CD14-positive monocyte (primary cell): Measurements from ENCODE around the gene MAS1. TPM values are rescaled to one million over a fixed set of nuclear protein-coding genes. Genes with fewer than 3 reads are reported as not detected.

Experiments used
- DNase-seq, 3 donors: peaks; one replicate each; pipeline ENCODE4 v3.0.0-alpha.2; 2011 to 2022
- H2AFZ ChIP-seq: 2 replicates; pipeline ENCODE4 v1.6.0; 2012; ENCODE audit warnings: mild to moderate bottlenecking, low read depth, low read length, inconsistent platforms; ENCODE audit not compliant: insufficient read depth, poor library complexity, severe bottlenecking
- H3K27ac ChIP-seq, 2 donors: 1 replicate in 1 of 2; 2 replicates in 1 of 2; pipeline ENCODE4 v1.5.1; 2012 to 2013; ENCODE audit warnings: low read length in 2 of 2, control low read depth in 1 of 2, inconsistent platforms in 1 of 2, low read depth in 1 of 2, mild to moderate bottlenecking in 1 of 2
- H3K27me3 ChIP-seq, 2 donors: one replicate each; pipeline versions ENCODE4 v1.6.0 to v1.6.1; 2011 to 2013; ENCODE audit warnings: low read length in 2 of 2; ENCODE audit not compliant: control insufficient read depth in 2 of 2, insufficient read depth in 2 of 2
- H3K36me3 ChIP-seq, 2 donors: replicated peaks in 1 of 2; 1 replicate in 1 of 2; 2 replicates in 1 of 2; pipeline versions ENCODE4 v1.5.1 to v1.6.1; 2012 to 2013; ENCODE audit warnings: low read length in 2 of 2, control low read depth in 1 of 2, inconsistent platforms in 1 of 2, mild to moderate bottlenecking in 1 of 2; ENCODE audit not compliant: insufficient read depth in 2 of 2, control insufficient read depth in 1 of 2
- H3K4me1 ChIP-seq, 2 donors: 1 replicate in 1 of 2; 2 replicates in 1 of 2; pipeline versions ENCODE4 v1.5.1 to v1.6.1; 2012 to 2013; ENCODE audit warnings: low read length in 2 of 2, control low read depth in 1 of 2, inconsistent platforms in 1 of 2, mild to moderate bottlenecking in 1 of 2, moderate library complexity in 1 of 2; ENCODE audit not compliant: insufficient read depth in 2 of 2, control insufficient read depth in 1 of 2
- H3K4me2 ChIP-seq: replicated peaks from 2 replicates; pipeline ENCODE3; 2012; ENCODE audit warnings: low read length, moderate library complexity, mild to moderate bottlenecking; ENCODE audit not compliant: poor library complexity, severe bottlenecking; ENCODE audit errors: extremely low read depth
- H3K4me3 ChIP-seq, 3 experiments: fragments of 200-600 bp in 1 of 3; sonication (generic) in 1 of 3; replicated peaks in 1 of 3; 1 replicate in 2 of 3; 2 replicates in 1 of 3; pipeline ENCODE4 v1.5.1; 2011 to 2013; ENCODE audit warnings: low read length in 3 of 3, mild to moderate bottlenecking in 3 of 3, control low read depth in 2 of 3, low read depth in 2 of 3, inconsistent platforms in 1 of 3, moderate library complexity in 1 of 3
- H3K79me2 ChIP-seq: 2 replicates; pipeline ENCODE4 v1.6.0; 2012; ENCODE audit warnings: mild to moderate bottlenecking, control low read depth, inconsistent platforms, low read length, moderate library complexity; ENCODE audit not compliant: insufficient read depth
- H3K9ac ChIP-seq: 2 replicates; pipeline ENCODE4 v1.6.0; 2017; ENCODE audit warnings: low read length, mild to moderate bottlenecking; ENCODE audit not compliant: insufficient read depth, poor library complexity, severe bottlenecking
- H3K9me3 ChIP-seq, 2 donors: replicated peaks in 1 of 2; 1 replicate in 1 of 2; 2 replicates in 1 of 2; pipeline versions ENCODE4 v1.5.1 to v1.6.1; 2012 to 2013; ENCODE audit warnings: low read length in 2 of 2, control low read depth in 1 of 2; ENCODE audit not compliant: control insufficient read depth in 1 of 2, insufficient read depth in 1 of 2
- H4K20me1 ChIP-seq: 2 replicates; pipeline ENCODE4 v1.6.0; 2012; ENCODE audit warnings: mild to moderate bottlenecking, low read length, control low read depth, moderate library complexity; ENCODE audit not compliant: insufficient read depth
- H3K27ac Mint-ChIP-seq, 7 donors: one replicate each; pipeline ENCODE4 v1.8.0; 2020; ENCODE audit warnings: mild to moderate bottlenecking in 7 of 7, mixed read lengths in 7 of 7, moderate library complexity in 6 of 7, inconsistent platforms in 2 of 7
- H3K27me3 Mint-ChIP-seq, 3 donors: one replicate each; pipeline ENCODE4 v1.8.0; 2021 to 2022; ENCODE audit warnings: low read depth in 3 of 3, mild to moderate bottlenecking in 3 of 3, mixed read lengths in 3 of 3, moderate library complexity in 3 of 3, inconsistent platforms in 1 of 3
- H3K36me3 Mint-ChIP-seq, 2 donors: one replicate each; pipeline ENCODE4 v1.8.0; 2020; ENCODE audit warnings: mixed read lengths in 2 of 2, inconsistent platforms in 1 of 2, mild to moderate bottlenecking in 1 of 2
- H3K4me1 Mint-ChIP-seq: one replicate; pipeline ENCODE4 v1.8.0; 2020; ENCODE audit warnings: mild to moderate bottlenecking, mixed read lengths
- H3K4me3 Mint-ChIP-seq, 2 donors: one replicate each; pipeline ENCODE4 v1.8.0; 2020; ENCODE audit warnings: mild to moderate bottlenecking in 2 of 2, mixed read lengths in 2 of 2, moderate library complexity in 1 of 2
- H3K9me3 Mint-ChIP-seq, 7 donors: one replicate each; pipeline ENCODE4 v1.8.0; 2020 to 2022; ENCODE audit warnings: mixed read lengths in 7 of 7, mild to moderate bottlenecking in 6 of 7, moderate library complexity in 6 of 7, inconsistent platforms in 2 of 7
- CTCF ChIP-seq: fragments of 200-600 bp; IDR thresholded peaks from one replicate; pipeline ENCODE4 v1.8.0; 2022; ENCODE audit warnings: antibody characterized with exemption, mild to moderate bottlenecking
- WGBS: methylation state at CpG from one replicate; pipeline ENCODE4 v1.1.5; 2013; ENCODE audit warnings: missing lambda C conversion rate; ENCODE audit not compliant: insufficient coverage; 5-methylcytosine and 5-hydroxymethylcytosine counted together
- intact Hi-C, 2 donors: fragments of 100-400 bp; cut with micrococcal nuclease; formaldehyde crosslinking; loops; one replicate each; pipeline versions ENCODE4 v1.15.0 to v1.15.1; 2023
- polyA plus RNA-seq, 3 donors: library from polyadenylated mRNA; depleted of rRNA in 1 of 3; unstranded in 2 of 3; stranded (reverse) in 1 of 3; fragments of 300-500 nt in 2 of 3; fragments of >200 nt in 1 of 3; fragmentation: Illumina TruSeq in 2 of 3; gene quantifications; 1 replicate in 2 of 3; 2 replicates in 1 of 3; pipeline ENCODE4 v1.2.3, GENCODE V29; 2012 to 2021

The MAS1 gene
- polyA plus RNA-seq, 3 donors = not detected

- H3K4me3 Mint-ChIP-seq = no peak overlapping the region
- Histone ChIP-seq H2AFZ (no peak overlapping the region), H3K9ac (no peak overlapping the region), H3K36me3 (no peaks in the 10 kb centered on the region), H3K4me2 (no peak overlapping the region), H3K4me1 (no peaks in the 10 kb centered on the region), H3K4me3 (no peak overlapping the region), H3K79me2 (no peaks in the 10 kb centered on the region), H3K27ac (no peak overlapping the region), H3K27me3 (no peaks in the 10 kb centered on the region), H4K20me1 (no peaks in the 10 kb centered on the region), H3K9me3 (no peaks in the 10 kb centered on the region)
- H3K4me1 Mint-ChIP-seq = no peaks in the 10 kb centered on the region
- TF ChIP-seq CTCF = no peak
- DNase-seq = no peak
- H3K27me3 Mint-ChIP-seq = peaks cover 7 to 9% (median 9%) of the 10 kb centered on the region in 3 donors
- peaks cover 0 to 6% (median 0%) of the 10 kb centered on the region in 7 donors for H3K9me3 Mint-ChIP-seq
- intact Hi-C loops = no loop called here
- H3K27ac Mint-ChIP-seq = no peak overlapping the region
- WGBS = 100% methylated on average over 2 of the region's 4 CpGs
- no peaks in the 10 kb centered on the region for H3K36me3 Mint-ChIP-seq
These were observed 15.6 kb upstream of the MAS1 start for GRCh38 chr6:159875194-159875593.

GRCh38 chr6:159876242-159876641 lies 14.5 kb upstream of the MAS1 start:
- H3K4me1 Mint-ChIP-seq = no peaks in the 10 kb centered on the region
- Histone ChIP-seq H3K4me3 (no peak overlapping the region), H3K9ac (no peak overlapping the region), H4K20me1 (no peaks in the 10 kb centered on the region), H3K79me2 (no peaks in the 10 kb centered on the region), H3K27me3 (no peaks in the 10 kb centered on the region), H3K27ac (no peak overlapping the region), H3K36me3 (no peaks in the 10 kb centered on the region), H3K4me2 (no peak overlapping the region), H3K9me3 (no peaks in the 10 kb centered on the region), H2AFZ (no peak overlapping the region), H3K4me1 (no peaks in the 10 kb centered on the region)
- no peak overlapping the region for H3K27ac Mint-ChIP-seq
- DNase-seq = no peak
- H3K27me3 Mint-ChIP-seq = peaks cover 9 to 10% (median 9%) of the 10 kb centered on the region in 3 donors
- H3K9me3 Mint-ChIP-seq = peaks cover 0 to 6% (median 0%) of the 10 kb centered on the region in 7 donors
- TF ChIP-seq CTCF = no peak
- intact Hi-C loops = no loop called here
- no peaks in the 10 kb centered on the region for H3K36me3 Mint-ChIP-seq
- WGBS = 100% methylated on average over 1 of the region's 3 CpGs
- no peak overlapping the region for H3K4me3 Mint-ChIP-seq
